Measurements from ENCODE around the gene FNTB.

Gene FNTB

DNA sequence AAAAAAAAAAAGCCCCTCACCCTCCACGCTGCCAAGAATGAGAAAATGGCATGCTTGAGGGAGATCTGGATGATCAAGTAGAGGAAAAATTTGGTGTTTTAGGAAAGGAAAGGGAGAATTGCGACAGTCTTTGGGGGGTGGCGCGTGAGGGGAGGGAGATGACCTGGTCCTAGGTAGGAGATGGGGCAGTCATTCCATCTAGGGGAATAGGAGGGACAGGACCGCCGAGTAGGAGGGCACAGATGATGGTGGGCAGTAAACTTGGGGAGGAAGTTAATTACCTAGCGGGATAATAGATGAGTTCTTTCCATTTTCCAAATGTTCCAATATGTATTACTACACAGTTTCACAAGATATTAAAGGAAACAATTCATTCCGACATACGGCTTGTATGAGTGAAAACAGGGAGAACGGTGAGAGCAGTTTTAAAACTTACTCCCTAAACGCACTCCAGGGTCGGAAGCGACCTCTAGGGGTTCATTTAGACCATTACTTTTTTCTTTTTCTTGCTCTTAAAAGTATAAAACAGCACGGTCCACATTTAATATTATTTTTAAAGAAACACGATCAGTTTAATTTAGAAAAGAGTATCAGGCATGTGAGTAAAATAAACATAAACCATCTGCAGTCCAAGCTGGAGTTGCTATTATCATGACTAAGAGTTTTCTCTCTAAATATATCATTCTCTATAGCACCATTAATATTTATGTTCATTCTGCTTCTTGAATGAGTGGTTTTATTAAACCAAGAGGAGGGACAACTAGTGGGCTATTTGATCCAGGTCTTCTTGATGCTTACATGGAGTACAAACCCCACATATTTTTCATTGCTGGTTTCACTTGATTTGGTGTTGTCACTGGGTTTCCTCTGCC is 3.0 kb upstream of the FNTB start:
- no peak for DNase-seq

DNA sequence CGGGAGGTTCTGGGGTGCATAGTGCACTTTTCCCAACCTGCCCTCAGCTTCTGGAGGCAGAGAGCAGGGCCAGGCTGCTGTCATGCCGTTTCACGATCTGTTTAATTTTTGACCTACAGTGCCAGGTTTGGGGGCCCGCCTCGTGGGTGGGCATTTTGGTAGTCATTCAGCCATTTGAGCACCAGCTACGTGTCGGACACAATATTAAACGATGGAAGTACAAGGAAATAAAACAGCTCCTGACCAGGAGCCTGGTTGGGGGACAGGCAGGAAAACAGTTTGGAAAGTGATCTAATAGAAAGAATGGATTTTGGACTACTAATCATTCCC is 708 bp downstream of the FNTB start:
- no peak for DNase-seq

DNA sequence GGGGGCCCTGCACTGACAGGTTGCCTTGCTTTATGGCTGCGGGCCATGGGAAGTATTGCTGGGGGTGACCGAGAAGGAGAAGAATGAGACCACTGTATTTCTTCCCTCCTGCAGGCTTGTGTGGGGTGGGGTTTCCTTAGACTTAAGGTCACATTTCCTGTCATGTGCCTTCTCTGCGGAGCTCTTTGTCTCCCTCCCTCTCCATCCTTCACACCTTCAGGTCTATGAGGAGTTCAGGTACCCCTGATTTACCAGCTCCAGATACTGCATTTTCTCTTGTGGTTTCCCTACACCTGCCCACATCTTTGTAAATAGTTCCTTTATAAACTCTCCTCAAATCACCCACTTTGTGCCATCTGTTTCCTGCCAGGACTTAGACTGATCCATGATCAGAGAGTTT is 3.6 kb downstream of the FNTB start:
- no peak for DNase-seq

DNA sequence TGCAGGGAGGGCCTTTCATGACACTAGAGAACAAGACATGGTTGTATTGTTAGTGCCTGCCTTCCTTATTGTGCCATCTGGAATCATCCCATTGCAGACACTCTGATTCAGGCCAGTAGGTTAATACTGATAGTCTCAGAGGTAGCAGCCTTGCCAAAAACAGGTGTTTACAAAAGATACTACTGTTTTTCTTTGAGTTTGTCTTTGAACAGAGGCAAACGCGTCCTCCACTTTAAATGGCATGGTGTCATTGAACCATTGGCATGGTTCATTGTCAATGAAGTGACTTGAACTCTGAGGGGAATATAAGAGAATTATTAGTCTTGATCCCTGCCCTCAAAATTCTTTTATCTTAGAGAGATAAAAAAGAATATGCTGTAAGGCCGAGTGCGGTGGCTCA is 4.2 kb downstream of the FNTB start:
- DNase-seq = no peak

DNA sequence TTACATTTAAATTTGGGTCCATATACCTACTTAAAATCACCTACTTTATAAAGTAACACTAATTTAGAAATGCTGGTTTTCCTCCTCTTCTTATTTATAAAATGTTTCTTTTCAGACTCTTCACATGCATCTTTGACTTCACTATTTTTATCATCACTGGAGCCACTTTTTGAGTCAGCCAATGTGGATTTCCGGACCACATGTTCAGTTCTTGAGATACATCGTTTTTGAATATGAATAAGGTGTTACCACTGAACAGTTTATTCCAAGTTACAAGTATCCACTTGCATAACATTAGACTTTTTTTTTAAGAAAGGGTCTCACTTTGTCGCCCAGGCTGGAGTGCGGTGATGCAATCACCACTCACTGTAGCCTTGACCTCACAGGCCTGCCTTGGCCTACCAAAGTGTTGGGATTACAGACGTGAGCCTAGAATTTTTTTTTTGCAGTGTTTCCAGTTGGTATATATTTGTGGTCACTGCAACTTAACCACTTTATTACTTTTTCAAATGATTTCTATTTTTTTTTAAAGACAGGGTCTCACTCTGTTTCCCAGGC is 5.7 kb downstream of the FNTB start:
- no peak for DNase-seq

DNA sequence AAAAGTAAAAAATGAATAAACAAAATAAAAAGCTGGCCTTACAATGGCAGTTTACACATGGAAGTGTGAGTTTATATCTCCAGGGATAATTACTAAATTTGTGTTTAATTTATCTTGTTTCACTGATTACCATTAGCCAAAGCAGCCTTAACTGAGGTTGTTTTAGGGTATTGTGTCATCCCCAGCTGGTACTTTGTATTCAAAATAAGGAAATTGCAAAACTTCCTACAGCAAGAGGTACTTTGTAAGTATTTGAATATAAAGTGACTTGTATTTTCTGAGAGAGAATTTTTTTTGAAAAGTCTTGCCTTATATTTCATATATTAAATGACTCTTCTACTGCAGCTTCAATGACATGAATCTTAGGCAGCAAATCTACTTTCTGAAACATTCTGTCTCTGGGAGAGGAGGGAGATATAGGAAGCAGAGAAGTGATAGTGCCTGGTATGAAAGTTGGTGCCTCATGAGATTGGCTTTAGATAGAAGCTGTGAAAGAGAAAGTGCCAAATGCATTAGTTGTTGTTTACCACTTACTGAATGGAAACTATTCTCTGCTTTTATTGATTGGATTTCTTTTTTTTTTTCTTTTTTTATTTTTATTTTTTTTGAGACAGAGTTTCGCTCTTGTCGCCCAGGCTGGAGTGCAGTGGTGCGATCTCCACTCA is 6.7 kb downstream of the FNTB start:
- DNase-seq = no peak

DNA sequence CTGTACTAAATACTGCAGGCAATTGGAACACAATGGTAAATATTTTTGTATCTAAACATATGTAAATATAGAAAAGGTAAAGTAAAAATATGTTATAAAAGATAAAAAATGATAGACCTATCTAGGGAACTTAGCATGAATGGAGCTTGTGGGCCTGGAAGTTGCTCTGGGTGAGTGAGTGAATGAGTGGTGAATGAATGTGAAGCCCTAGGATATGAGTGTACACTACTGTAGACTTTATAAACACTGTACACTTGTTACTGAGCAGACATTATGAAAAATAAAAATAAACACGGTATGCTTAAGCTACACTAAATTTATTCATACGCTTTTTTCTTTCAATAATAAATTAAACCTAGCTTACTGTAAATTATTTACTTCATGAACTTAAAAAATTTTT is 7.8 kb downstream of the FNTB start:
- DNase-seq = no peak

DNA sequence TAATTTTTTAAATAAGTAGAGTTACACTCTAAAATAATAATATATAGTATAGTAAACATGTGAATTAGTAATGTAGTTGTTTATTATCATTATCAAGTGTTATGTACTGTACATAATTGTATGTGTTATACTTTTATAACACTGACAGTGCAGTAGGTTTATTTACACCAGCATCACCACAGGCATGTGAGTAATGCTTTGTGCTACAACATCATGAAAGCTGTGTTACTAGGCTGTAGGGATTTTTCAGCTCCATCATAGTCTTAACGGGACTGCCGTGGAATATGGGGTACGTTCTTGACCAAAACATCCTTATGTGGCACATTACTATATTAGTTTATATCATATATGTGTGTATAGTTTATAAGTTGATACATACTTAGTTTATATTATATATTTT is 8.6 kb downstream of the FNTB start:
- no peak for DNase-seq

DNA sequence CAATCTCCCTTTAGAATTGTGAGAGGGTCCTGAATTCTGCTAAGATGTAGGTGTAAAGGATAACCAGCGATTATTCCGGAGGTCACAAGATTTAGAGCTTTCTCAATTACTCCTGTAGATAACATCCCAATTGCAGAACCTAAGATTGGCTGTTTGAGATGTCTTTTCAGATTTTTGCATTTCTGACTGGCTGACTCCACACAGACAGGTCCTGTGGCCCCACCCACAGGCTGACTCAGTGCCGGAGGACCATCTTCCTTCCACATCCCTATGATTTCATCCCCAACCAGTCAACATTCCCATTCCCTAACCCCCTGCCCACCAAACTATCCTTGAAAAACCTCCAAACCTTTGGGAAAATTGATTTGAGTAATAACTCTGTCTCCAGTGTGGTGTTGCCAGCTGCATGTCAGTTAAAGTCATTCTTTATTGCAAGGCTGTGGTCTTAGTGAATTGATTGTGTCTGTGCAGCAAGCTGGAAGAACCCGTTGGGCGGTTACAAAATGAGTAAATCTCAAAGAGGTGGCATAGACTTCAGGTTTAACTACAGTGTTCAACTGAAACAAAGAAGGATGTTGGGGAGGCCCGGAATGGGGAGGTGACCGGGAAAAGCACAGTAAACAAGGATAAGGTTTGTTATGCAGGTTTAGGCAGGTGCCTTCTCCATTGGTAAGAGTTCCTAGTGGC is 10.6 kb downstream of the FNTB start:
- DNase-seq = no peak

DNA sequence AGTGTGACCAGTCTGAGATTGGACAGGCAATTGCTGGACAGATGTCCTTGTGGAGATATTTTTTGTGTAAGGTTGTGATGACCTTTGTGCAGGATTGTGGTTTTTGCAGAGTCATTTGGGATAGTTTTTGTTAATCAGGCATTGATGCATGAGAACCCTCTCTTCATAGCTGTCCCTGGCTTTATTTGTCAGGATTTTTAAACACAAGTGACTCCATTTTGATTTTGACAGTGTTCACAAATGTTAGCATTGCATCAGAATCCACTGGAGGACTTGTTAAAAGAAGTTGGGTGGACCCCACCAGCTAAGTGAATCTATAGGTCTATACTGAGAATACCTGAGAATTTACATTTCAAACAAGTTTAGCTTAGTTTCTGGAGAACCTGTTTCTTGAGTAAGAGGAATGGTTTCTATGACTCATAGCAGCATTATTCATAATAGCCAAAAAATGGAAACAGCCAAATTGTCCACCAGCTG is 11.8 kb downstream of the FNTB start:
- no peak for DNase-seq

DNA sequence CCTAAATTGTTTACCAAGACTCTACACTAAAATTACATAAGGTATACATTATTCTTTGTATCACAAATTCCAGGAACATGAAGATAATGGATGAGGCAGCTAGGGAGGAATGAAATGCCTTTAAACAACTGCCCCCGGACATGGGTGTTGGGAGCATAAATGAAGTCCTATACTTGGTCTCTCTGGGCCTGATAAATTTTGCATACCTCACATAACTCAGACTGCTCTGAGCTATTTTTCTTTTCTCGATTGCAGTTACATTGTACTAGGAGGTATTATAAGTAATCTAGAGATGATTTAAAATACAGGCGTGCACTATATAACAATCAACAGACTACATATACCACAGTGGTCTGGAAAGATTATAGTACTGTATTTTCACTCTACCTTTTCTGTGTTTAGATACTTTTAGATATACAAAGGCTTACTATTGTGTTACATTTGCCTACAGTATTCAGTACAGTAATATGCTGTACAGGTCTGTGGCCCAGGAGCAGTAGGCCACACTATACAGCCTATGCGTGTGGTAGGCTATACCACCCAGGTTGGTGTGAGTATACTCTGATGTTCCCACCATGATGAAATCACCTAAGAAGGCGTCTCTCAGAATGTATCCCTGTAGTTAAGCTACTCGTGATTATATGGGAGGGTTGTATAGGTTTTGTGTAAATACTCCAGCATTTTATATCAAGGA is 14.3 kb downstream of the FNTB start:
- DNase-seq = no peak

DNA sequence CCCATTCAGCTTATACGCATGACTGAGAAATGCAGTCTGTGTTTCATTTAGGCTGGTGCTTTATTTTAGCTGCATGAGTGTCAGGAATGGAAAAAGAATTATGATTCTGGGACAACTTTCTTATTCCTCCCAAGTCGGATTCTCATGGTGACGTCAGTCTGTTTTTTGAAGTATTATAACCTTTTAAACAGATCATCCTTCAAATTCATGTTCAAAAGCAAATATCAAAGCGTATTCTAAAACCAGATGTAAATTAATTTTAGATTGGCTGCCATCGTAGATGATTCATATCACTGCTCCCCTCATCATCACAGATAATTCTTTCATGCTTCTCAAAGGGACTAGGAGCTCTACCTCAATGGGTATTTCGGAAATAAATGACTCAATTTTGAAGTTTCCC is 15.0 kb downstream of the FNTB start:
- DNase-seq = no peak

DNA sequence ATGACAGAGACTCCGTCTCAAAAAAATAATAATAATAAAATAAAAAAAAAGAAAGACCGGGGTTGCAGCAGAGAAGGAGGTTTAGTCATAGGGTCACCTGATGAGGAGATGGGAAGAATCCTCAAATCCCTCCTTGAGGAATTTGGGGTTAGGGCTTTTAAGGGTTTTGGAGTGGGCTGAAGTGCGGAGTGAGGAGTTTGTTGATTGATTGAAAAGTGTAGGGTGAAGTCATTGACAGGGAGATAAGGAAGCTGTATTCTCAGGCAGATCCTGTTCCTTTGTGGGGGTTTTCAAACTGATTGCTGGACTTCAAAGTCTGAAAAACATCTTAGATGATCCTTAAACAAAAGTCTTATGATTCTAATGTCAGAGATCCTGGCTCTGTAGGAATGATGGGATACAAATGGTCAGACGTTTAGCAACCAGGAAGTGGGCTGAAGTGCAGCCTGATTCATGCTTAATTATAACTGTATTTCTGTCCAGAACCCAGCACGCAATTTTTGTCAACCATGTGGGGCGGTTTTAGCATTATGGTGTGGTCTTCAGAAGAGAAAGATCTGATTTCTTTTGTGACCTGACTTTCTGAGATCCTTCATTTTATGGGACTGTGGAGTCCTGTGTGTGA is 16.0 kb downstream of the FNTB start:
- no peak for DNase-seq

DNA sequence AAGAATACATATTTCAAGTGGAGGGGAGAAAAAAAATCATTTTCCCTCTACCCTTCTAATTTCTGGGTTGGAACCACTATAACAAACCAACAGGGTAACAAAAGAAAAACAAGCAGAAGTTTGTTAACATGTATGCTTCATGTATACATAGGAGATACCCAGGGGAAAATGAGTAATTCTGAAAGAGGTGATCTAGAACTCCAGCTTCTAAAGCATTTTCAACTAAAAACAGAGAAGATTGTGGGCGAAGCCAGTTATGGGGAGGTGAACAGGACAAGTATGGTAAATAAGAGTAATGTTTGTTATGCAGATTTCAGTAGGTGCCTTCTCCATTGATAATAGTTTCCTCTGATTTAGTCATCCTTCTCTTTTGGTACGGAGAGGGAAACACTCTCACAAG is 16.7 kb downstream of the FNTB start:
- DNase-seq = no peak

DNA sequence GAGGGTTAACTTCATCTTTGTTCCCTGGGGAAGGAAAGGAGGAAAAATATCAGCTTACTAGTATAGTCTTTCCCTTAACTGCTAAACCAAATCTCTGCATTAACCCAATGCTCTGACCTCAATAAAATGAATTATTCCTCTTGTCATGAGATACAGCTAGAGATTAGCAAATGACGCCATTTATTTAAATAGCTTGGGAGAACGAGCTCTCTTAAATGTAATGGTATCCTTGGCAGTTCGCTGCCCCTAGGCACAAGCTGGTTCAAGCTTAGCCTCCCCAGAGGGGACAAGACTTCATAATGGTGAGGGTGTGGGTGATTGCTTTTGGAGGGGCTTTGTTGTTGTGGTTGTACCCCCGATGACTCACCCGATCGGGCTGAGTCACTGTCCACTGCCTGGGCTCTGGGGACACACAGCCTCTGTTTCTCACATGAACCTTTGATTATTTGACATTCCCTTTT is 19.6 kb downstream of the FNTB start:
- no peak for DNase-seq

DNA sequence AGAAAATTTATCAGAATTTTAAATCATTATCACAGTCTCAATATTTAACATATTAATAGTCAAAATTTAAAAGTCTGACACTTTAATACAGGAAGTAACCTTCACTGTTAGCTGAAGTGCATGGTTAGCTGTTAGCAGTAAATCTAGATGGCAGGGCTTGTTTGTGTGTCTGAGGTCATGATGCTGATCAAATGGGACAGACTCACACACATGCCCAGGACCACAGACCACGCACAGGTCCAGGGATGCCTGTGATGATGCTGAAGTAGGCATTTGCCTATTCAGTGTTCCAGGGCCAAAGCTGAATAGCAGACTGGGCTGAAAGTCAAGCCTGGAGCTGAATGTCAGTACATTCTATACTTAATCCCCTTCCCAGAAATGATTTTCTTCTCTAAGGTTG is 20.5 kb downstream of the FNTB start:
- no peak for DNase-seq

DNA sequence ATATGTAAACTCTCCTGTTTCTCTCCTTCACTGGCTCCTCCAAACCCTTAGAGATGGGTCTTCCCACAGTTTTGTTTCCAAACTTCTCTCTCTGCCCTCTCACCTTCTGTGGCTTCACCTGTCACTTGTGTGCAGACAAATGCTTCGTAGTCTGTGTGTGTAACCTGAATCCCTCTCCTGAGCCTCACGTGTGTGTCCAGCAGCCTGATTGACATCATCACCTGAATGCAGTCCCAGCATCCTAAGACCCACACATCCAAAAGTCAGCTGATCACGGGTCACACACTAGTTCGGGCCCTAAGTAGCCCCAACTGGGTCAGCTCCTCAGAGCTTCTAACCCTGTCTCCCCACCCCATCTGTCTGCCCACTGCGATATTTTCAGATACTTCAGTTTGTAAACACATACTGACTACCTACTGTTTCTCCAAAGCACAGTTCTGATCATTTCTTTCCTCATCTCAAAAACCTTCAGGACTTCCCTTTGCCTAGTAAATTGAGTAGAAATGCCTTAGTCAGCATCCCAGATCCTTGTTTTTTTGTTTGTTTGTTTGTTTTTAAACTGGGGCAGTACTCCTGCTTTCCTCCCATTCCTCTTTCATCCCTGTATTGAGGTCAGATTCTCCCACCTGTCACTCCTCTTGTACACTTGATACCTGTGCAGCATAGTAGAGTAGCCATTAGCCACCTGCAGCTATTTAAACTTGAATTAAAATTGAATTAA is 23.7 kb downstream of the FNTB start:
- DNase-seq = no peak

DNA sequence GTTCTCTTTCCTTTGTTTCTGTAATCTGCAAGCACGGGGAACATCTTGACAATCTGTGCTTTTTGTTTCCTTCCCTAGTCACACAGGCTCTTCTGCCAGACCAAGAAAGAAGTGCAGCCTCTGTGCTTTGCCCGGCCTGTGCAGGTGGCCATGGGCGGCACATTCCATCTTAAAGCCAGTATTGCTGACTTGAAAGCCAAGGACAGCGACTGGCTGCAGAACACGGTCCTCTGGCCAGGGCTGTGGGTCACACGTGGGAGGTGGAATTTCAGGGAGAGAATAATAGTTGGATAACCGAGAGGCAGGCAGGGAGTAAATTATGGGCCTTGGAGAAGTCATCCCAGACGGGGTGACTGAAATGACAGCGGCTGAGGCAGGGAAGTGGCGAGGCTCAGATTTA is 24.8 kb downstream of the FNTB start:
- no peak for DNase-seq

DNA sequence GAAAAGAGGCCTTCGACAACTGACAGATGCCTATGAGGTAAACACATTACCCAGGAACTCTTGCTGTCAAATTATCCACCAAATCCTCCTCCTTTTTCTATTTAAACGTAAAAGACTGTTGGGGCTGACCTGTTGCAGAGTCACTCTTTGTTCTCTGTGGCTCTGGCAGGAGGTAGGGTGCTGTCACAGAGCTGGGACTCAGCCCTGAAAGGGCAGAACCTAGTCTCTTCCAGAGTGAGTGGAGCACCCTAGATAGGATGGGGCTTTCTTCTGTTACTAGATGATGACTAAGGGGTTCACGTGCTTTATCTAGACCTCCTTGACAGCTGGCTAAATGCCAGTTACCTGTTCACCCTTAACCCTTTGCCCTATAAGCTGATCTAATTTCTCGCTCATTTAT is 25.7 kb downstream of the FNTB start:
- DNase-seq = no peak

DNA sequence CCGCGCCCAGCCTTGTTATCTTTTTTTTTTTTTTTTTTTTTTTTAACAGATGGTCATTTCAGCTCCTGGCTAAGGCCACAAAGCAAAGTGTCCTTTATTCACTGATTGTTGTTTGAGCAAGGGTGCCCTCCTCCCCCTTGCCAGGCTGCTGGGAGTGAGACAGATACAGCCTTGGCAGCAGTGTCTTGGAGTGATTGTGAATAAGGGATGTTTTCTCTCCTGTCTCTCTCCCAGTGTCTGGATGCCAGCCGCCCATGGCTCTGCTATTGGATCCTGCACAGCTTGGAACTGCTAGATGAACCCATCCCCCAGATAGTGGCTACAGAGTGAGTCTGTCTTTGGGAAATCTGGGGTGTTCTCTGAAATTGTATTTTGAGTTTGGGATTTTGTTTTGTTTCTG is 28.7 kb downstream of the FNTB start:
- no peak for DNase-seq

DNA sequence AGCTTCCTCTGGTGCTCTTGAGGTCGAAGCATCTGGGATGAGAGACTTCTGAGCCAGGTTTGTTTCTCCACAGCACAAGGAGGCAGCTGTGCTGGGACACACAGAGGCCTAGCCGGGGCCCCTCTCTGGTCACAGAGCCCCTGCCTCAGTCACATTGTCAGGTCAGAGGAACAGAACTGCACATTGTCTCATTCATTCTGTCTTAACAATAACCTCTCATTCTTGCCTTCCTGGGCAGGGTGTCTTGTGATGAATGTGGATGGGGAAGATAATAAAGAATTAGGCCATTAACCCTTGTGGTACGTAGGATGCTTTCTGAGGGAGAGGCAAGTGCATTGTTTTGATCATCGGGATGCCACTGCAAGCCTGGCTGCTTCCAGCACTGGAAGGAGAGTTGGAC is 29.8 kb downstream of the FNTB start:
- DNase-seq = no peak
